Measurements from ENCODE around the gene ASAP2. TPM values are rescaled to one million over a fixed set of nuclear protein-coding genes. Genes with fewer than 3 reads are reported as not detected.

The ASAP2 gene
- total RNA-seq, 1 experiment from 2014 or later: 12.6 TPM

GRCh38 chr2:9297807-9298206 is 91.2 kb downstream of the ASAP2 start:
- H3K9ac ChIP-seq (ENCODE audit: extremely low read depth, insufficient read length, low read length): no peak overlapping the region
- no peak overlapping the region for H4K8ac ChIP-seq (replicated peaks; ENCODE audit: insufficient read length, low read depth, low read length)
- H3K4me2 ChIP-seq (ENCODE audit: insufficient read depth, insufficient read length, low read length): no peak overlapping the region
- WGBS (ENCODE audit: extremely low coverage, insufficient read length, low lambda C conversion rate): no CpG with 5 or more reads among the region's 7 CpGs
- H3K4me3 Mint-ChIP-seq: no peak overlapping the region
- H4K91ac ChIP-seq (ENCODE audit: insufficient read length, low read depth, low read length): no peak overlapping the region
- H3K14ac ChIP-seq (ENCODE audit: insufficient read depth, low read length): no peak overlapping the region
- TF ChIP-seq CTCF (conservative IDR thresholded peaks at IDR 0.05): no peak
- H2BK12ac ChIP-seq (ENCODE audit: insufficient read length, low read depth, low read length): no peak overlapping the region
- H3K23me2 ChIP-seq (ENCODE audit: insufficient read length, low read depth, low read length, poor library complexity, severe bottlenecking): no peaks in the 10 kb centered on the region
- H2AK5ac ChIP-seq (ENCODE audit: insufficient read length, low read length): no peak overlapping the region
- H2BK15ac ChIP-seq (ENCODE audit: low read depth, low read length): no peak overlapping the region
- H3K27ac ChIP-seq (ENCODE audit: insufficient read length, low read depth, low read length): no peak overlapping the region
- H4K5ac ChIP-seq (ENCODE audit: insufficient read length, low read depth, low read length): no peak overlapping the region
- H3K23ac ChIP-seq (ENCODE audit: insufficient read length, low read depth, low read length): no peak overlapping the region
- no peak overlapping the region for H3K18ac ChIP-seq (ENCODE audit: insufficient read length, low read depth, low read length)
- H3K36me3 Mint-ChIP-seq (ENCODE audit: insufficient read depth in 1 of 3, low read depth in 3 of 3): peaks cover 0 to 17% (median 0%) of the 10 kb centered on the region in 3 experiments; a peak in 4 of 7 replicates
- no peaks in the 10 kb centered on the region for H3K9me3 ChIP-seq (ENCODE audit: control insufficient read depth, low read depth, low read length)
- H3K4ac ChIP-seq (ENCODE audit: low read depth, low read length): no peak overlapping the region
- H3T11ph ChIP-seq (ENCODE audit: low read length): no peak overlapping the region
- no peaks in the 10 kb centered on the region for H3K79me2 ChIP-seq (ENCODE audit: insufficient read depth, low read length)
- H3K9me3 Mint-ChIP-seq: no peaks in the 10 kb centered on the region
- peaks cover 17 to 20% of the 10 kb centered on the region in 2 experiments for H3K4me1 Mint-ChIP-seq
- peaks cover 4% of the 10 kb centered on the region; the same call in 1 of the 2 replicates for H3K4me1 ChIP-seq (ENCODE audit: insufficient read depth, low read length)
- no peak for DNase-seq
- no peak overlapping the region for H2BK20ac ChIP-seq (ENCODE audit: low read depth, low read length, poor library complexity, severe bottlenecking)
- no peaks in the 10 kb centered on the region for H3K27me3 ChIP-seq (ENCODE audit: insufficient read depth, low read length)
- H4K20me1 ChIP-seq (ENCODE audit: control insufficient read depth, insufficient read depth, insufficient read length): no peaks in the 10 kb centered on the region
- H3K79me1 ChIP-seq (ENCODE audit: insufficient read depth, low read depth, low read length, poor library complexity, severe bottlenecking): no peaks in the 10 kb centered on the region
- H2BK5ac ChIP-seq (ENCODE audit: insufficient read length, low read length): no peak overlapping the region
- no peak overlapping the region for H2AFZ ChIP-seq (ENCODE audit: low read length)
- no peaks in the 10 kb centered on the region for H3K27me3 Mint-ChIP-seq (ENCODE audit: low read depth)
- no peak overlapping the region for H3K56ac ChIP-seq (ENCODE audit: insufficient read length, low read depth, low read length)
- no peak overlapping the region for H2BK120ac ChIP-seq (ENCODE audit: low read depth, low read length, poor library complexity, severe bottlenecking)
- H3K27ac Mint-ChIP-seq: peak overlapping the region in 1 of 3 experiments; percentile 52; a peak in 1 of 7 replicates

Measured in H9 (cell line).